Transverse colon (tissue), 4 donors: Measurements from ENCODE around the gene MAK. TPM values are rescaled to one million over a fixed set of nuclear protein-coding genes. Genes with fewer than 3 reads are reported as not detected.

Experiments used
- DNase-seq: peaks from one replicate; pipeline ENCODE4 v3.0.0-alpha.2; 2019
- H3K27ac ChIP-seq, 4 donors: fragments of 200-600 bp; sonication (generic); 2 replicates each; pipeline ENCODE4 v1.5.1; 2016 to 2018; ENCODE audit warnings: inconsistent platforms in 4 of 4
- H3K27me3 ChIP-seq: fragments of 200-600 bp; sonication (generic); 2 replicates; pipeline ENCODE4 v1.5.1; 2017; ENCODE audit warnings: inconsistent platforms
- H3K36me3 ChIP-seq, 4 donors: fragments of 200-600 bp; sonication (generic); 2 replicates each; pipeline ENCODE4 v1.5.1; 2017 to 2019; ENCODE audit warnings: inconsistent platforms in 4 of 4
- H3K4me1 ChIP-seq, 4 donors: fragments of 200-600 bp; sonication (generic); 2 replicates each; pipeline ENCODE4 v1.5.1; 2017 to 2020; ENCODE audit warnings: inconsistent platforms in 4 of 4
- H3K4me3 ChIP-seq, 4 donors: fragments of 200-600 bp; sonication (generic); 1 replicate in 1 of 4; 2 replicates in 3 of 4; pipeline versions ENCODE4 v1.5.1 to v1.6.1; 2017 to 2019; ENCODE audit warnings: inconsistent platforms in 4 of 4
- H3K9me3 ChIP-seq, 2 donors: fragments of 200-600 bp; sonication (generic); 2 replicates each; pipeline ENCODE4 v1.5.1; 2017 to 2019; ENCODE audit warnings: inconsistent platforms in 2 of 2
- CTCF ChIP-seq, 5 experiments: fragments of 200-600 bp in 3 of 5; fragments of 450-650 bp in 2 of 5; sonication (generic) in 3 of 5; IDR thresholded peaks; 1 replicate in 2 of 5; 2 replicates in 3 of 5; pipeline ENCODE4 v1.5.1; 2016 to 2017; ENCODE audit warnings: antibody characterized with exemption in 5 of 5, inconsistent platforms in 3 of 5, mild to moderate bottlenecking in 2 of 5, moderate library complexity in 1 of 5
- EP300 ChIP-seq: sonication (generic); formaldehyde crosslinking; IDR thresholded peaks from one replicate; pipeline ENCODE4 v1.6.1; 2017; ENCODE audit warnings: antibody characterized with exemption, low read depth
- POLR2A ChIP-seq: fragments of 450-650 bp; IDR thresholded peaks from one replicate; pipeline ENCODE4 v1.6.1; 2016; ENCODE audit warnings: antibody characterized with exemption, mild to moderate bottlenecking, moderate library complexity
- POLR2AphosphoS5 ChIP-seq, 3 donors: sonication (generic); formaldehyde crosslinking; IDR thresholded peaks; one replicate each; pipeline ENCODE4 v1.6.1; 2016; ENCODE audit warnings: antibody characterized with exemption in 3 of 3
- WGBS, 2 donors: methylation state at CpG; one replicate each; pipeline ENCODE4 v1.1.5; 2018; ENCODE audit warnings: low coverage in 1 of 2; 5-methylcytosine and 5-hydroxymethylcytosine counted together
- in situ Hi-C, 4 donors: fragments of 200-750 bp; cut with MboI; loops; one replicate each; pipeline versions ENCODE4 v1.15.0 to v1.15.1; 2017; ENCODE audit warnings: low sequenced_read_pairs in 3 of 4, low pct_ligation_motif_present in 1 of 4, low pct_unique_long_range_greater_than_20kb in 1 of 4
- intact Hi-C: fragments of 100-400 bp; cut with DNase I; formaldehyde crosslinking; loops from one replicate; pipeline ENCODE4 v1.15.1; 2023; ENCODE audit warnings: low total_unique reads
- total RNA-seq, 4 donors: library from RNA; depleted of rRNA; stranded (reverse); fragments of >200 nt; gene quantifications; one replicate each; pipeline ENCODE4 v1.1.0, GENCODE V29; 2016

The MAK gene
- total RNA-seq, 4 donors from 2014 or later, result not detected

- Histone ChIP-seq H3K9me3 (no peaks in the 10 kb centered on the region), H3K4me3 (no peak overlapping the region), H3K27me3 (peaks cover 13% of the 10 kb centered on the region), H3K36me3 (no peaks in the 10 kb centered on the region), H3K4me1 (peaks cover 0 to 4% (median 3%) of the 10 kb centered on the region in 4 donors), H3K27ac (no peak overlapping the region)
- no peak for TF ChIP-seq POLR2A
- TF ChIP-seq EP300, result no peak
- no peak for TF ChIP-seq POLR2AphosphoS5 (IDR thresholded peaks at IDR 0.05)
- no peak for TF ChIP-seq CTCF (IDR thresholded peaks at IDR 0.05)
- no peak for DNase-seq
- in situ Hi-C loops, result no loop called here
- intact Hi-C loops, result no loop called here
Observed at GRCh38 chr6:10843554-10843953, 5.2 kb upstream of the MAK start.

GRCh38 chr6:10838794-10839333, 525 bp upstream of the MAK start:
- H3K4me3 ChIP-seq, result peak overlapping the region in 3 of 4 donors; percentile 37 to 66 (median 49)
- no peak overlapping the region for H3K27ac ChIP-seq
- no peak for DNase-seq
- intact Hi-C loops, result no loop called here
- no peaks in the 10 kb centered on the region for H3K9me3 ChIP-seq
- H3K4me1 ChIP-seq, result peaks cover 13 to 22% (median 16%) of the 10 kb centered on the region in 4 donors
- WGBS, 2 donors, result 39 to 58% methylated on average over 6 to 8 of the region's 8 CpGs
- peaks cover 55% of the 10 kb centered on the region for H3K27me3 ChIP-seq
- in situ Hi-C loops, result no loop called here
- TF ChIP-seq POLR2A (no peak), CTCF (IDR thresholded peaks at IDR 0.05) (no peak), POLR2AphosphoS5 (IDR thresholded peaks at IDR 0.05) (no peak), EP300 (no peak)
- no peaks in the 10 kb centered on the region for H3K36me3 ChIP-seq

GRCh38 chr6:10837622-10837994, 731 bp downstream of the MAK start:
- WGBS, 2 donors, result 1% methylated on average over 20 to 22 of the region's 22 CpGs
- intact Hi-C loops (loop anchor here (2.0 kb wide), 1 partner anchor 47 kb away; no protein-coding TSS in a partner anchor), in situ Hi-C loops (no loop called here)
- TF ChIP-seq POLR2AphosphoS5 (IDR thresholded peaks at IDR 0.05) (peak in 1 of 3 donors; percentile 33), POLR2A (no peak)
- Histone ChIP-seq H3K4me1 (peaks cover 13 to 22% (median 16%) of the 10 kb centered on the region in 4 donors), H3K4me3 (peak overlapping the region; percentile 37 to 66 (median 54)), H3K27me3 (peaks cover 55% of the 10 kb centered on the region), H3K36me3 (no peaks in the 10 kb centered on the region), H3K9me3 (no peaks in the 10 kb centered on the region), H3K27ac (no peak overlapping the region)
- DNase-seq, result no peak

GRCh38 chr6:10837009-10837621, 1.2 kb downstream of the MAK start:
- intact Hi-C loops, result loop anchor here (2.0 kb wide), 1 partner anchor 48 kb away; no protein-coding TSS in a partner anchor
- peak; percentile 16 for DNase-seq
- in situ Hi-C loops, result no loop called here

More at GRCh38 chr6:10837009-10837621, 1.2 kb downstream of the MAK start:
- no peaks in the 10 kb centered on the region for H3K9me3 ChIP-seq
- TF ChIP-seq CTCF (IDR thresholded peaks at IDR 0.05), result no peak
- WGBS, 2 donors, result 5 to 11% methylated on average over 4 to 20 of the region's 20 CpGs
- H3K27ac ChIP-seq, result no peak overlapping the region
- H3K27me3 ChIP-seq, result peaks cover 55% of the 10 kb centered on the region
- H3K4me1 ChIP-seq, result peaks cover 13 to 22% (median 16%) of the 10 kb centered on the region in 4 donors
- H3K36me3 ChIP-seq, result no peaks in the 10 kb centered on the region
- H3K4me3 ChIP-seq, result peak overlapping the region in 3 of 4 donors; percentile 37 to 66 (median 49)
